Anterior cingulate cortex (tissue), 58 donors: ENCODE results near the gene ERGIC2.

Source experiments
- DNase-seq, 58 donors: peaks; one replicate each; lab custom pipeline; 2025; lab: John Stamatoyannopoulos, UW

ERGIC2 gene

GRCh38 chr12:29382251-29382650 is 1.3 kb upstream of the ERGIC2 start:
- DNase-seq: no peak

DNA sequence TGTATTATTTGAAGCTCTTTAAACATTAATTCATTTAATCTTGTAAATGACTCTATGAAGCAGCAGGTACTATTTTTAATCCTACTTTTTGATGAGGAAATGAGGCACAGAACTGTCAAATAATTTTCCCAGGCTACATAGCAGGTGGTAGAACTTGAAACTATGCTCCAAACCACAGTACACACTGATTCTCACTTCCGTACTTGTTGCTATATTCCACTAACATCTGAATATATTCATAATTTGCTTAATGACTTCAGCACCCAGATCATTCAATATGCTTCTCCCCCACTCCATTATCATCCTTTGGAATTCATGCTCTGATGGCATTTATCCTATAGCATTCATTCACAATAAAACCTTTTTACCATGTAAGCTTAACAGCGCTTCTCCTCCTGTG is 4.9 kb downstream of the ERGIC2 start:
- no peak for DNase-seq

- no peak for DNase-seq
These were observed 6.1 kb downstream of the ERGIC2 start for GRCh38 chr12:29374913-29375312.

GRCh38 chr12:29374012-29374411 is 7.0 kb downstream of the ERGIC2 start:
- DNase-seq: no peak

- DNase-seq: no peak
These were observed 15.9 kb downstream of the ERGIC2 start for GRCh38 chr12:29365091-29365490.

GRCh38 chr12:29354954-29355353 is 26.0 kb downstream of the ERGIC2 start:
- DNase-seq: no peak

- no peak for DNase-seq
These were observed 30.9 kb downstream of the ERGIC2 start for GRCh38 chr12:29350080-29350479.

GRCh38 chr12:29346769-29347421 is 34.1 kb downstream of the ERGIC2 start:
- no peak for DNase-seq

DNA sequence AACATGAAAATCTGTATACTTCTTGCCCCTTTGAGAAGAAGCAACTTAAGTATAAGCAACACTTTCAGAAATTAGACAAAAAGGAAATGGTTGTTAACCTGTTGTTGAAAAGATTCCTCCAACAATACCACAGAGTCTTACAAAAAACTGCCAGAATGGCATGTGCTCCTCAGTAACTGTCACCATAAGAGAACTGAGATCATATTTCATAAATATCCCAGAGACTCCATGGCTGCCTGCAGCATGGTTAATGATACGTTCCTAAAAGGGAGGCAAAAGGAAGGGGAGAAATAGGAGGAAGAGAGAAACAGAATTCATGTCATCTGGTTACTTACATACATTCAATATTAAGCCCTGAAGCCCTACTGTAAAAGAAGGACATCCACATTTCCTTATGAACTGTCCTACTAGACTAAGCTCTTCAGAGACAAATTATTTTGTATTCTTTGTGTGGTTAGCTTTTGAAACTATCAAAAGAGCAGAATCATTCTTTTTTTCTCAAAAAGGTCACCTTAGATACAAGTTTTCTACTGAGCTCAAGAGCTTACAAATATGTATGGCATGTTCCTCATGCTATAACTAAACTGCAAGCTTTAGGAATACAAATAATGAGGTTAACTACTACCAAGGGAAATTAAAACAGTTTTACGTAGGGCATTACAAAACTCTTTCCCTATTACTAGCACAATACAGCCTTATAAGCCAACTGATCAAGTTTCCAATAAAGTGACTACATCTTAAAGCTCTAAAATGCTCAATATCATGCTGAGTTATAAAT is 37.8 kb downstream of the ERGIC2 start:
- no peak for DNase-seq

DNA sequence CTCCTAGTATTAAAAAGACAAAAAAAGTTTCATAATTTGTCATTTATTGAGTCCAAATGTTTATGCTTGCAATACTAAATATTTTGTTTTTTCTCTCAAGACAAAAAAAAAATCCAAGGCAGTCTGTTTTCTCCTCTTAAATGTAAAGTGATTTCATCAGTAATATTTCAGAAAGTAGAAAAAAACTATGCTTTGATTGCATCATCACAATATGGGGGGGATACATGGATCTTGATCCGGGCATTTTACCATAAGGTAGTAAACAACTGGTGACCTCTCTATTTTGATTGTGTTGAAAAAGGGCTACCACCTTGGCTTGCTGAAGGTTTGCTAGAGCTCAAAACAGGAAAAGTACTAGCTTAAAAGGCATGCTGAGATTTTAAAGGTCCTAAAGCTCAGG is 43.6 kb downstream of the ERGIC2 start:
- DNase-seq: no peak

GRCh38 chr12:29334937-29335336 is 46.0 kb downstream of the ERGIC2 start:
- DNase-seq: no peak

GRCh38 chr12:29333178-29333577 is 47.8 kb downstream of the ERGIC2 start:
- no peak for DNase-seq

GRCh38 chr12:29329411-29329810 is 51.6 kb downstream of the ERGIC2 start:
- no peak for DNase-seq

DNA sequence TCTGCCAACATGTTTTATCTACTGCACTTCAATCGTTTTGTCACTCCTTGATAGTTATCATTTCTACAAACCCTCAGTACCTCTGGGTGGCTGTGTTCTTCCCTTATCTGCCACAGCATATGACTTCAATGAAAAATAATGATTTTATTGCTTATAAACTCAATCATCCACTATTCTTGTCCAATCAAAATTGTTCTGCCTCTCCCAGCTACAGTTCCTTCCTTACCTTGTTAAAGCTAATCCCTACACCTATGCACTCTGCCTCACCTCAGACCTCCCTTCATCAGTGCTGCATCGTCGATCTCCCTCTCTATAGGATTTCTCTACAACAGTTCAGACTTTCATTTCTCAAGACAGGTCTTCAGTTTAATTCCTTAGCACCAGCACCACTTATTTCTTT is 58.8 kb downstream of the ERGIC2 start:
- DNase-seq: no peak

- no peak for DNase-seq
These were observed 60.5 kb downstream of the ERGIC2 start for GRCh38 chr12:29320295-29321085.

DNA sequence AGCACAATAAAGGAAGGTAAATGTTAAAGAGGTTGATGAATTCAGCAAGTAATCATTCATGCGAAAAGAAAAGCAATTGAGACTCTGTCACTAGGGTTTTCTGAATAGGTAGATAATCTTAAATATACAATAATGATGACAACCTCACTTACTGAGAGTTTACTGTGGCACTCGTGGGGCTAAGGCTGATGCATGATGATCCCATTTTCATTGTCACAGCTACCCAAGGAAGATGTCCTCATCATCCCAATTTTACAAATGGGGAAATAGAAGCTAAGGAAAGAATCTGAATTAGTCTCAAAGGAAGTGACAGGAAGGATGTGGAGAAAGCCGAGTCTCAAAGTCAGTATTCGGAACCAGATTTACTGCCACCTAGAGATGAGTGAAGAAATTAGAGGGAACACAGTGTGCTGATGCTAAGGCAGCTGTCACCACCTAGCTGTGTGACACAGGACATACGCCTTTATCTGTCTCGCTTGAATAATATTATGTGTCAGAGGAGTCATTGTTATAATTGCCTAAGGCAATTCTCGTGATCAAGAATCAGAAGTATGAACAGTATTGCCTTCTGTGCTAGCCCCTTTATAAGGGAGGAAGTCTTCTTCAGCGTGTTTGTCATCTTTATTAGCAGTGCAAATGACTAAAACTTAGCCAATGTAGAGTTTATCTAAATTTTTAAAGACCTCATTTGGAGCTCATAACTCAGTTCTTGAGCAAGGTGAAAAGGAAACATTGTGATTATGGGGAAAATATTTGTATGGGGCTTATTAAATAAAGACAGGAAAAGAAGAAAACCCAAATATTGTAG is 63.2 kb downstream of the ERGIC2 start:
- DNase-seq: peak in 36 of 58 donors; percentile 2 to 84 (median 29)

DNA sequence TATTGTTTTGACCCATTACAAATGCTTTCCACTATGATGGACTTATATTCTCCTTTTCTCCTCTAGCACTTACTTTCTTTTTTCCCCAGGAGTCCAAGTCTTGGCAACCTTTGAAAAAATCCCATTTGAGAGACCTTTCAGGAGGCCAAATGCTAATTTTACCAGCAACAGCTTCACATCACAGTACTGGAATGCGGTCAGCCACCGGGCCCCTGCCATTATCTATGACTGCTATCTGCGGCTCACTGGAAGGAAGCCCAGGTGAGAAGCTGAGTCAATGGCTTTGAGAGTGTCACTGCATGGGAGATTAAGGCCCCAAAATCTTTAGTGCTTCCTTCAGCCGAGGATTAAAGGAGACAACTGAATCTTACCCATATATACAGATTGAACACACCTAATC is 64.2 kb downstream of the ERGIC2 start:
- DNase-seq: peak in 4 of 58 donors; percentile 1 to 31 (median 2)

DNA sequence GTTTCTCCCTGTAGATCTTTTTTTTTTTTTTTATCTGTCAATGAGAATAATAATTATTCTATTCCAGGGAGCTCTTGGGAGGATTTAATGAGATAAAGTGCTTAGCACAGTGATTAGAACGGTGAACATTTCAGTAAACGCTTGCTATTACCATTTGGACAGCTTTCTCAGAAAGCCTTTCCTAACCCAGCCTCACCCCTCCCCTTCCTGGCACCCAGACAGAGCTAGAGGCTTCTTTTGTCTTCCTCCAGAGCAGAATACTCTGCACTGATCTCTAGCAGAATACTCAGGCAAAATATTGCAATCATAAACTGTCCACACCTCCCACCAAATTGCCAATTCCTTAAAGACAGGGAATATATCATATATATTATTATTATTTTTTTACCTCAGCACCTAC is 66.6 kb downstream of the ERGIC2 start:
- DNase-seq: peak in 14 of 58 donors; percentile 0 to 32 (median 12)

DNA sequence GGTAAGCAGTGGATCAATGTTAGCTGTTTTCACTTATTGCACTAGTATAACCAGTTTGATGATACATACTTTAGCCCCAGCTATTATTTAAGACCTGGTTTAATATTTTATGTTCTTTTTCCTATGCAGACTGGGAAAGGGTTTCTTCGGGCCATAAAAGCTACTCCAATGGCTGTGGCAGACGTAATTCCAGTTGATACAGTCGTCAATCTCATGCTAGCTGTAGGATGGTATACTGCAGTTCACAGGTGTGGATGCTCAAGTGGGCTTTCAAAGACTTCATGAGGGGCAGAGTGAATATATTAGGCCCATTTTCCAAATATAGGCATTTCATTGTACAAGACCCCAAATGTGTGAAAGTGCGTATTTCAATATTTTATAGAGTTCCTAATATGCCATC is 70.1 kb downstream of the ERGIC2 start:
- no peak for DNase-seq

- no peak for DNase-seq
These were observed 71.6 kb downstream of the ERGIC2 start for GRCh38 chr12:29309320-29309902.
